ENCODE data around the gene SLC6A6. TPM values are rescaled to one million over a fixed set of nuclear protein-coding genes. Genes with fewer than 3 reads are reported as not detected.

The SLC6A6 gene
- polyA plus RNA-seq, 3 donors from 2014 or later = 4.7 to 8.0 (median 6.9) TPM

DNA sequence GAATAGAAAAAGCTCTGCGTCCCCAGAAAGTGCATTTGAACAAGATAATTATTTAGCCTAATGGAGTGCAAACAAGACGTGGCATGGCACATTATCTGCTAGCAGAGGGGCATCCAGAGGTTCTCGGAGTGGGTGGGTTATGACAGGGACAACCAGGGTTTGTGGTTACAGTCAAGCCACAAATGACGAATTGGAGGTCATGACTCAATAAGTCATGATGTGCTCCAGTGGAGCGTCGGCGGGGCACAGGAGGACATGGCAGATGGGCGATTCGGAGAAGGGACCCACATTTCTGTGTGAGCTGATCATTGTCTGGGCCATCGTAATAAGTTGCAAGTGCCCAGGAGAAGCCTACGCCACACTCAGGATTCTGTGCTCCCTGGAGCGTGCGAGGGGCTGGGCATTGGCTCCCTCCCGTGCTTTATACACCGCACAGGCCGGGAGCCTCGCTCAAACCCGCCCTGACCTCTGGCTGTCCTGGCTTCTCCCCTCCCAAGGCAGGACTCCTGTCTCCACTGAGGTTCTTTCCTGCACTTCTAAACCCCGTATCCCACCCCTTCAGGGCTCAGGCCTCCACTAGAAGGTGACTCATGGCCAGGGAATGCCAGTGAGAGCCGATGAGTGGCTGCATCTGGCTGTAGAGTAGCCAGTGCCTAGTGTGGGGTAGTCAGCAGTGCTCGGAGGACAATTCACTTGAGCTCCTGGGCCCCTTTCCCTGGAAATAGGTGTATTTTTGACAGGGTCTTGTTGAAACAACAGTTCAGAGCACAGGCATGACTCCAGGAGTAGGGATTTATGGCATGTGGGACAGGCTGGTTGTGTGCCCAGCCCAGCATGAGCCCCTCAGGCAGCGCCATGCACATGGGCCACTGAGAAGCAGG, 70.3 kb downstream of the SLC6A6 start:
- Mint-ChIP-seq H3K9me3 (no peaks in the 10 kb centered on the region), H3K27me3 (ENCODE audit: low read depth in 3 of 3) (peaks cover 0 to 4% (median 0%) of the 10 kb centered on the region in 3 donors), H3K36me3 (peaks cover 0 to 27% (median 4%) of the 10 kb centered on the region in 3 donors), H3K4me3 (no peak overlapping the region), H3K4me1 (peaks cover 0 to 2% of the 10 kb centered on the region in 2 donors), H3K27ac (no peak overlapping the region)
- DNase-seq = no peak

DNA sequence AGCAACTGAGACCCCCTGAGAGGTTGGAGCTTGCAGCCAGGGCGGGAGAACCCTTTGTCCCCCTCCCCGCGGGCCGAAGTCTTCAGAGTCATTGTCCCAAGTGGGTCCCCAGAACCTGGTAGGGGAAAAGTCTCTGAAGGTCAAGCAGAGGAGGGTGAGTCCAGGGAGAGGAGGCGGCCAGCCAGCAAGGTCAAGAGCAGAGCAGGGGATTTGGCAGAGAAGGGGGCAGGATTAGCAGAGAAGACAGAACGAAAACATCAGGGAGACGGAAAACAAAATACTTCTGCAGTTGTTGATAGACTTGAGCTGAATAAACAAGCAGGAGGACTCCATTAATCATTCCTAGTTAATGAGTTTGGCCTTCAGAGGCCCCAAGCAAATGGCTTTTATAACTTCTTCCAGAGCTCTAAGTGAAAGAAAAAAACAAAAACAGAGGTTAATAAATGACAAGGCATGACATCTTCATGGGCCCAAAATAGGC, 71.0 kb downstream of the SLC6A6 start:
- Mint-ChIP-seq H3K36me3 (peaks cover 0 to 31% (median 6%) of the 10 kb centered on the region in 3 donors), H3K27me3 (ENCODE audit: low read depth in 3 of 3) (peaks cover 0 to 4% (median 0%) of the 10 kb centered on the region in 3 donors), H3K4me3 (no peak overlapping the region), H3K27ac (no peak overlapping the region), H3K9me3 (no peaks in the 10 kb centered on the region), H3K4me1 (no peaks in the 10 kb centered on the region)
- DNase-seq = no peak

DNA sequence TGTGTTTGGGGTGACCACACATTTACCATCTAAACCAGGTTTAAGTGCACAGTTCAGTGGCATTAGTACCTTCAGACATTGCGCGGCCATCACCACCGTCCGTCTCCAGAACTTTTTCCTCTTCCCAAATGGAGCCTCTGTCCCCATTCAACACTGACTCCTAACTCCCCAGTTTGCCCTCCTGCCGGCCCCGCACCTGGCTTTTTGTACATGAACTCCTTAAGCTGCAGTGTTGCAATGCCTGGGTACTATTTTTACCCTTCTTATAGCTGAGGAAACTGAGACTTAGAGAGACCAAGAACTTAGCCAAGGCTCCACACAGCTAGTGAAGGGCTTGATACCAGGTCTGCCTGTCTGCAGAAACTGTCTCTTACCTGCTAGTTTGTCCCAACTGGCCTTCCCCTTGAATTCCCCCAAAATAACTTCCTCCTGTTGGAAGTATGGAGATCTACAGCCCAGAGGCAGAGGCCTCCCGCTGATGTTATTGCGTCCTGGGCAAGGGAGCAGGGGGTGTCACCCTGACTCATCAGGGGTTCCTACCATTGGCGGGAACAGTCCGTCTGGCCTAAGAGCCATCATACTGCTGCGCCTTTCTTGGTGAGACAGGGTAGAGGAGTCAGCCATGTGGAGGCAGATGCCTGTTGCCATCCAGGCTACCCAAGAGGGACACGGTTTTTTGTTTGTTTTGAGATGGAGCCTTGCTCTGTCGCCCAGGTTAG, 72.1 kb downstream of the SLC6A6 start:
- H3K27ac Mint-ChIP-seq = no peak overlapping the region
- no peak for DNase-seq
- H3K27me3 Mint-ChIP-seq (ENCODE audit: low read depth in 3 of 3) = peaks cover 0 to 4% (median 0%) of the 10 kb centered on the region in 3 donors
- no peaks in the 10 kb centered on the region for H3K9me3 Mint-ChIP-seq
- H3K4me1 Mint-ChIP-seq = no peaks in the 10 kb centered on the region
- no peak overlapping the region for H3K4me3 Mint-ChIP-seq
- H3K36me3 Mint-ChIP-seq = peaks cover 0 to 38% (median 7%) of the 10 kb centered on the region in 3 donors

DNA sequence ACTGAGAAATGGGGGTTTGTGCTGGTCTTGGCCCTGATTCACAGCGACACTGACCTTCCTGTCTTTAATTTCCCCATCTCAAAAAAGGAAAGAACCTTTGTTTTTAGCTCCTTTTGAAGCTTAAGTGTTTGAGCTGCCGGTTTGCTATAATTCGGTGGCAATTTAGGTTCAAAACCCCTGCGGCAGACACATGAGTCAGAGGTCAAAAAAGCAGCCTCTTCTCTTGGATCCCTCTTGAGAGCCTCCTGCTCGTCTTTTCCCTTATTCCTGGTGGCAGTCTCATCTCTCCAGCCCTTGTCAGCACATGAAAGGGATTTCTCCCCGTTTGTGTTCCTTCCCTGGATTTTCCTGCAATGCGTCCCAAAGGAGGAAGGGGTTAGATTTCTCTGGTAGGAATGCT, 73.2 kb downstream of the SLC6A6 start:
- Mint-ChIP-seq H3K27me3 (ENCODE audit: low read depth in 3 of 3) (peaks cover 0 to 5% (median 0%) of the 10 kb centered on the region in 3 donors), H3K27ac (no peak overlapping the region), H3K36me3 (peaks cover 0 to 38% (median 7%) of the 10 kb centered on the region in 3 donors), H3K4me3 (no peak overlapping the region), H3K4me1 (no peaks in the 10 kb centered on the region), H3K9me3 (no peaks in the 10 kb centered on the region)
- DNase-seq = no peak

DNA sequence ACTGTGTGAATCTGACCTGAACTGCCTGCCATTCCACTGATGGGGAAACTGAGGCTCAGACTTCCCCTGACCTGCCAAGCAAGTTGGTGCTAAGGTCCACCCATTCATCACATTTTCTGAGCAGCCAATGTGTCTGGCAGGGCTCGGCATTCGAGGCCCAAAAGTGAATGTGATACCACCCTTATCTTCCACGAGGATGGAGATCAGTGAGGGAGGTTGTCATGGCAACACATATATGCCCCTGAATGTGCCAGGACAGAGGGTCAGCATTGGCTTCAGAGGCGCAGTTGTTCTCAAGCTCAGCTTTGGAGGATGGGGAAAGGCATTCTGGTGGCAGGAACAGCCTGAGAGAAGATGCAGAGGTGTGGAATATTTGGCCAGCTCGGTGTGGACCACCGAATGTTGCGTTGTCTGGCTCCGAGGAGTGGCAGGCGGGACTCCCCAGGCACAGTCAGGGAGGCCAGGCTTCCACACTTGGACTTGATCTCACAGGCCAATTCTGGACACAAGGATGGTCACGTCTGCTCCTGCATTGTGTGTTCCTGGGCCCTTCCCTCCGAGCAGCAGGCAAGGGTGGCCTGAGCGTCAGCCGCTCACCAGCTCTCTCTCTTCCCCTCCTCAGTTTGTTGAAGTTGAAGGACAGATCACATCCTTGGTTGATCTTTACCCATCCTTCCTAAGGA, 74.3 kb downstream of the SLC6A6 start:
- Mint-ChIP-seq H3K27me3 (ENCODE audit: low read depth in 3 of 3) (peaks cover 0 to 5% (median 0%) of the 10 kb centered on the region in 3 donors), H3K9me3 (no peaks in the 10 kb centered on the region), H3K27ac (peak overlapping the region in 1 of 6 donors; percentile 31), H3K36me3 (peaks cover 6 to 44% (median 7%) of the 10 kb centered on the region in 3 donors), H3K4me3 (no peak overlapping the region), H3K4me1 (no peaks in the 10 kb centered on the region)
- no peak for DNase-seq

DNA sequence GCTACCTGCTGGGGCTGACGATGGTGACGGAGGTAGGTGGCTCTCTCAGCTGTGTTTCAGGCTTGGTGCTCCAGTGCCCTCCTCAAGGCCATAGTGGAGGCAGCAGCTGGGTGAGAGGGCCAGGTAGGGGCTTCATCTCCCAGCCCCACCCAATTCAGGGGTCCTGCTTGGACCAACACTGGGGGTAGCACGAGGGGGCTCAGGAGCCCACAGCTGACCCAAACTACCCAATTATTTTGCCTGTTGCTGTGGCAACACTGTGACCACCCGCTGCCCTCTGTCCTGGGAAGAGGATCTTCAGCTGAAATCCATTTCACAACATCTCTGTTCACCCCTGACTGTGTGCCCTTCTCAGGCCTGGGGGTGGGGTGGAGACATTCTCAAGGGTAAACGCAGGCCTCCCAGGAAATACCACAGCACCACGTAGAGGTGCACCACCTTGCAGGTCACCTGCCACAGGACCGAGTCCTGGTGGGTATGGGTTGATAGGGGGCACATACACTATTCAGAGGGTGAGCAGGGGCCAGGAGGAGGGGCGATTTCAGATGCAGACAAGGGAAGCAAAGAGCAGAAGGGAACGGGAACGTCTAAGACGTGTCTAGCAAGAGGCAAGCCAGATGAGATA, 75.0 kb downstream of the SLC6A6 start:
- DNase-seq = no peak
- peaks cover 7 to 47% (median 9%) of the 10 kb centered on the region in 3 donors for H3K36me3 Mint-ChIP-seq
- H3K9me3 Mint-ChIP-seq = no peaks in the 10 kb centered on the region
- no peaks in the 10 kb centered on the region for H3K4me1 Mint-ChIP-seq
- peaks cover 0 to 5% (median 0%) of the 10 kb centered on the region in 3 donors for H3K27me3 Mint-ChIP-seq (ENCODE audit: low read depth in 3 of 3)
- H3K27ac Mint-ChIP-seq = peak overlapping the region in 1 of 6 donors; percentile 37
- H3K4me3 Mint-ChIP-seq = no peak overlapping the region

DNA sequence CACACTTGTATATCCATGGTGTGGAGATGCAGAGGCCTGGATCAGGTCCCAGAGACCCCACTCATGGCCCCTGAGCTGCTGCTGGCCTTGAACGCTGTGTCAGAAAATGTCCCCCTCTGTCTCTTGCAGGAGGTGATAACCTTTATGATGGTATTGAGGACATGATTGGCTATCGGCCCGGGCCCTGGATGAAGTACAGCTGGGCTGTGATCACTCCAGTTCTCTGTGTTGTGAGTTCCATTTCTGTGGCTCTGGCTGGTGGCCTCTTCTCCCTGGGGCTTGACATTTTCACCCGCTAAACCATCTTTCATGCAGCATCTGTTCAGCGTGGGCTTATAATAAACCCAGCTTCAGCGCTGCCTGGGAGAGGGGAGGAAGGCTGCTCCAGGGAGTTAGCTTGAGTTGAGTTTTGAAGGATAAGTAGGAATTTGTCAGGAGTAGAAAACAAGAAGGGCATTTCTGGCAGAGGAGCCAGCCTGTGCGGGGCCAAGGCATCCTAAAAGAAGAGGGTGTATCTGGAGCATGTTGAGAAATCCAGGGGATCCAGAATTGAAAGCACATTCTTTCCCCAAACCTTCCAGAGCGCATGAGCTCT, 76.6 kb downstream of the SLC6A6 start:
- peaks cover 0 to 2% (median 0%) of the 10 kb centered on the region in 3 donors for H3K27me3 Mint-ChIP-seq (ENCODE audit: low read depth in 3 of 3)
- DNase-seq = no peak
- H3K4me3 Mint-ChIP-seq = no peak overlapping the region
- H3K36me3 Mint-ChIP-seq = peaks cover 7 to 46% (median 10%) of the 10 kb centered on the region in 3 donors
- no peak overlapping the region for H3K27ac Mint-ChIP-seq
- H3K4me1 Mint-ChIP-seq = no peaks in the 10 kb centered on the region
- no peaks in the 10 kb centered on the region for H3K9me3 Mint-ChIP-seq

DNA sequence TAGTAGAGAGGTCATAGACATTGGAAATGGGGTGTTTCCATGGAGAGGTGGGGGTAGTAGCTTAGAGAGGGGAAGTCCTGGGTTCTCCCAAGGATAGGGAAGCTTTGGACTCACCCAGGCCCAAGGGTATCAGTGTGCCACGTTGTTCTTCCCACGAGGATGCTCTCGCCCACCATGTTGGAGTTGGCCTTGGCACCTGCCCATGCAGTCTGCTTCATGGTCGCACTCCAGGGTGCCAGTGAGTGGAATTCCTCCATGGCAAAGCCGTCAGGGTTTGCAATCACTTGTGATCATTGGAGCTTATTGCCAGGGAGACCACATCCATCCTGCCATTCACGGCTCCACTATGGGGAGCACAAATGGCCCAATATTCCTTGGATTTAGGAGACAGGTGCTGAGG, 77.2 kb downstream of the SLC6A6 start:
- H3K9me3 Mint-ChIP-seq = no peaks in the 10 kb centered on the region
- H3K36me3 Mint-ChIP-seq = peaks cover 7 to 51% (median 16%) of the 10 kb centered on the region in 3 donors
- no peak for DNase-seq
- H3K4me3 Mint-ChIP-seq = no peak overlapping the region
- H3K4me1 Mint-ChIP-seq = no peaks in the 10 kb centered on the region
- no peak overlapping the region for H3K27ac Mint-ChIP-seq
- H3K27me3 Mint-ChIP-seq (ENCODE audit: low read depth in 3 of 3) = peaks cover 0 to 2% (median 0%) of the 10 kb centered on the region in 3 donors

DNA sequence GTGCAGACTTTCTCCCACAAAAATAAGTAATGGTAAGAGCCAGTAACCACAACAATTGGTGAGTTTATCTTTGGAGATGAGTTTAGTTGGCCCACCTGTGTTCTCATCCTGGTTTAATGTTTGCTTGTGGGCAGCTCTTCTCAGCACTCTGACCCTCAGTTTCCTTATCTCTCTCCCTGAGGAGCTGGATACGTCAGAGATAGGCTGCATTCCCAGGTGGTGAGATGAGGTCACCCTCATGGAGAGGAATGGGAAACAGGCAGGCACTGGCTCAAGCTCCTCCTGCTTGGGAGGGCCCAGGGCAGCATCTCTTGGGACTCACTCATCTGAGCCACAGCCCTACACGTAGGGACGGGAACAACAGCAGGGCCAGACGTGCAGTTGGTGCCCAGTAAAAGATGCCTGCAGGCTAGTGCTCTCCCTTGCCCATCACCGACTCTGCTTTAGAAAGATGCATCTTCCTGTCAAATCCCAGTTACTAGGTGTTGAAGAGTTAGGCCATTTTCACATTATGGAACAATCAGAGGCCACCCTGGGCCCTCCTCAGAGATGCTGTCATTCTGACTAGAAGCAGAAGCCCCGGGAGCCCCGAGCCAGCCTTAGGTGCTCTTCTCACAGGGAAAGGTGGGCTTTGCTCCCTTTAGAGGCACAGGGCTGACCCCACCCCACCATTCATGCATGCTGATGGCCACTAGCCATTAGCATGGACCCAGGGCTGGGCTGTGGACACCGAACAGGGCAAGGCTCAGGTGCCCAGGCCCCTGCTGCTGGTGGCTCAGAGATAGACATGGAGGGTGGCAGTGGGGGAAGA, 78.0 kb downstream of the SLC6A6 start:
- Mint-ChIP-seq H3K27me3 (ENCODE audit: low read depth in 3 of 3) (peaks cover 0 to 3% (median 0%) of the 10 kb centered on the region in 3 donors), H3K27ac (peak overlapping the region in 1 of 6 donors; percentile 34), H3K36me3 (peaks cover 11 to 57% (median 16%) of the 10 kb centered on the region in 3 donors), H3K4me3 (no peak overlapping the region), H3K4me1 (no peaks in the 10 kb centered on the region), H3K9me3 (no peaks in the 10 kb centered on the region)
- no peak for DNase-seq

DNA sequence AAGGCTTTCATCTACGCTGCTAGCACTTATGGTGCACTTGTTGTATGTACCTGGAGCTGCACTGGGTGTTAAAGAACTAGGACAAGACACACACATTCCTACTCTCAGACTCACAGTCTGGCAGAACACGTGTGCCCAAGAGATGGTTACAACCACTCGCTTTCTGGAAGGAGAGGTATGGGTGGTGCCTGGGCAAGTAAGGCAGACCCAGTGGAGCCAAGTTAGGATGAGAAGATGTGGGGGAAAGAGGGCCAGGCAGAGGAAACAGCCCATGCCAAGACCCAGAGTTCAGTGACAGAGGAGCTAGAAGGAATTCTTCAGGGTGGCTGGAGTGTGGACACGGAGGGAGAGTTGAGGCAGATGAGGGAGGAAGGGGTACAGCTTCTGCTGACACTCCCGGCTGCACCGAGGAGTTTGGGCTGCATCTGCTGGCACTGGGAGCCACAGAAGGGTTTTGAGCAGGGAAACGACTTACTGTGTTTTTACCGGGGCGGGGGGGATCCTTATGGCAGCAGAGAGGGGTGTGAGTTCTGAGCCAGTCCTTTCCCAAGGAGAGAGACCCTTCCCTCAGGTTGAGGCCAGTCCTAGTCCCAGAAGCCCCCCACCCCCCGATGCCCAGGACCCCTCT, 78.7 kb downstream of the SLC6A6 start:
- Mint-ChIP-seq H3K9me3 (no peaks in the 10 kb centered on the region), H3K4me1 (no peaks in the 10 kb centered on the region), H3K4me3 (no peak overlapping the region), H3K36me3 (peaks cover 11 to 51% (median 16%) of the 10 kb centered on the region in 3 donors), H3K27me3 (ENCODE audit: low read depth in 3 of 3) (peaks cover 0 to 3% (median 0%) of the 10 kb centered on the region in 3 donors), H3K27ac (peak overlapping the region in 1 of 6 donors; percentile 34)
- no peak for DNase-seq

DNA sequence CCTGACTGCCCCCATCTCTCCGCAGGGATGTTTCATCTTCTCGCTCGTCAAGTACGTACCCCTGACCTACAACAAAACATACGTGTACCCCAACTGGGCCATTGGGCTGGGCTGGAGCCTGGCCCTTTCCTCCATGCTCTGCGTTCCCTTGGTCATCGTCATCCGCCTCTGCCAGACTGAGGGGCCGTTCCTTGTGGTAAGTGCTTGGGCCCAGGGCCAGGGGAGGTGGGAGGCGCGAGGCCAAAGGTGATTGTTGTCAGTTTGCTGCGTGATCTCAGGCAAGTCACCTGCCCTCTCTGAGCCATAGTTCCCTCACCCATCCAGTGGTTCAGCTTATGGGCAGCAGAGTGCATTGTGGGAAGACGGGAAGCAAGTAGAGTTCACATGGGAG, 79.2 kb downstream of the SLC6A6 start:
- no peak for DNase-seq
- Mint-ChIP-seq H3K36me3 (peaks cover 11 to 51% (median 16%) of the 10 kb centered on the region in 3 donors), H3K4me1 (no peaks in the 10 kb centered on the region), H3K4me3 (no peak overlapping the region), H3K27me3 (ENCODE audit: low read depth in 3 of 3) (peaks cover 0 to 3% (median 0%) of the 10 kb centered on the region in 3 donors), H3K9me3 (no peaks in the 10 kb centered on the region), H3K27ac (peak overlapping the region in 1 of 6 donors; percentile 38)

DNA sequence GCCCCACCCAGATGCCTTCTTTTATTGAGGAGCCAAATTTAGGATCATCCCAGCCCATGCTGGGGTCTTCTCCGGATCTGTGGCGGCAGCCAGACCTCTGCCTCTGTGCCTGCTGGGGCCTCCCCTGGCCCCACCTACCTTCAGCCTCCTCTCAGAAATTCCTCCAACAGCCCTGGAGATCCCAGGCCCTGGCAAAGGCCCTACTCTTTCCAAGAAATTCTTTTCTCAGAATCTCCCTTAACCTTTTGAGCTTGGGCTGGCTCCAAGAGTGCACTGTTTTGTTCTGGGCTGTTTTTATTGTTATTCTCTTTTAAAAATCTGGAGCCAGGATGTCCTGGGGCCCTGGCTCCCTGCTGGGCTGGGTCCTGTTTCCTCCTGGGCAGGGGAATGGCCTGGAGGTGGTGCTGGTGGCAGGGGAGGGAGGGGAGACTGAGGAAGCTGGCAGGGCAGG, 79.9 kb downstream of the SLC6A6 start:
- no peaks in the 10 kb centered on the region for H3K9me3 Mint-ChIP-seq
- H3K4me1 Mint-ChIP-seq = no peaks in the 10 kb centered on the region
- peaks cover 0 to 3% (median 0%) of the 10 kb centered on the region in 3 donors for H3K27me3 Mint-ChIP-seq (ENCODE audit: low read depth in 3 of 3)
- H3K4me3 Mint-ChIP-seq = no peak overlapping the region
- H3K27ac Mint-ChIP-seq = peak overlapping the region in 1 of 6 donors; percentile 38
- peaks cover 11 to 51% (median 22%) of the 10 kb centered on the region in 3 donors for H3K36me3 Mint-ChIP-seq
- no peak for DNase-seq

Measured in immature natural killer cell (primary cell).